ENCODE data around the gene EVI2B.

- TF ChIP-seq CTCF (IDR thresholded peaks at IDR 0.05) (no peak), ZFX (IDR thresholded peaks at IDR 0.05; ENCODE audit: borderline replicate concordance) (no peak)
Observed at GRCh38 chr17:31283841-31284240, 30.0 kb downstream of the EVI2B start.

Data from 22Rv1 (cell line).